Hematopoietic multipotent progenitor cell (in vitro differentiated cells): ENCODE results near the gene TSPAN17. TPM values are rescaled to one million over a fixed set of nuclear protein-coding genes. Genes with fewer than 3 reads are reported as not detected.
"Not testable (repeated sequence)": the region's sequence is repeated elsewhere in the genome, so short reads cannot be mapped to it uniquely, and the experiment has no call there.

Experiments
- DNase-seq, 3 donors: peaks; one replicate each; pipeline ENCODE4 v3.0.0-alpha.2; 2011 to 2015; ENCODE audit warnings: low read depth in 2 of 3, low spot score in 2 of 3
- total RNA-seq: library from RNA; depleted of rRNA; stranded (reverse); fragments of >200 nt; gene quantifications from one replicate; pipeline ENCODE4 v1.2.3, GENCODE V29; 2012

TSPAN17 gene, protein sequence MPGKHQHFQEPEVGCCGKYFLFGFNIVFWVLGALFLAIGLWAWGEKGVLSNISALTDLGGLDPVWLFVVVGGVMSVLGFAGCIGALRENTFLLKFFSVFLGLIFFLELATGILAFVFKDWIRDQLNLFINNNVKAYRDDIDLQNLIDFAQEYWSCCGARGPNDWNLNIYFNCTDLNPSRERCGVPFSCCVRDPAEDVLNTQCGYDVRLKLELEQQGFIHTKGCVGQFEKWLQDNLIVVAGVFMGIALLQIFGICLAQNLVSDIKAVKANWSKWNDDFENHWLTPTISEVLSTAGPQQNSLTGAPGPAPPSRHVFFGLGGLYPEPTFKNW
- 21.0 TPM for total RNA-seq

DNA sequence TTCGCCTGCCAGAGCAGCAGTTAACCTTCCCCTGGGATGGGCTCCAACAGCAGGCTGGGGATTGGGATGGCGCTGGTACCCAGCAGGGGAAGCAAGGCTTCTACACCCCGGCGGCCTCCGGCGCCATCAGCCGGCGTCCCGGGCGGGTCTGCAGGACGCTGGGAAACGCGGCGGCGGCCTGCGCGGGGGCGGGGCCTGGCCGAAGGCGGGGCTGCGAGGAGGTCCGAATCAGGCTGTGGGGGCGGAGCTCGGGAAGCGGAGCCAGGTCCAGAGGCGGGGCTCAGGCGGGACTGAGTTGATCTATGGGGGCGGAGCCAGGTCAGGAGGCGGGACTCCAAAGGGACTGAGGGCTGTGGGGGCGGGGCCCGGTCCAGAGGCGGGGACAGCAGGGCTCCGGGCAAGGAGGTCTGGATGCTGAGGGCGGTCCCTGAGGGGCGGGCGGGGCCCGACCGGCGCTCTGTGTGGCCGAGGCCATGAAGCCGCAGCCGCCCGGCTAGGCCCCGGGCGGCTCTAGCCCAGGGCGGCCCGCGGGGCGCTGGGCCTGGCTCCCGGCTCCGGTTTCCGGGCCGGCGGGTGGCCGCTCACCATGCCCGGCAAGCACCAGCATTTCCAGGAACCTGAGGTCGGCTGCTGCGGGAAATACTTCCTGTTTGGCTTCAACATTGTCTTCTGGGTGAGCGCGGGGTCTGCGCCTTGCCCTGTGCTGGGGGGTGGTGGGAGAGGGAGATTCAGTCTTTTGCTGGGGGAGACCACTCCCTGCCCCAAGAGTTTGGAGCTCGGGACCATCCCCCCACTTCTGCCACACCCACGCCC lies at the start of gene TSPAN17:
TSS of gene TSPAN17 (plus strand) at position 455 of the 813 bp plus-strand sequence. CDS start at position 587, 132 bp downstream.
- peak; percentile 89 to 98 (median 98) for DNase-seq

DNA sequence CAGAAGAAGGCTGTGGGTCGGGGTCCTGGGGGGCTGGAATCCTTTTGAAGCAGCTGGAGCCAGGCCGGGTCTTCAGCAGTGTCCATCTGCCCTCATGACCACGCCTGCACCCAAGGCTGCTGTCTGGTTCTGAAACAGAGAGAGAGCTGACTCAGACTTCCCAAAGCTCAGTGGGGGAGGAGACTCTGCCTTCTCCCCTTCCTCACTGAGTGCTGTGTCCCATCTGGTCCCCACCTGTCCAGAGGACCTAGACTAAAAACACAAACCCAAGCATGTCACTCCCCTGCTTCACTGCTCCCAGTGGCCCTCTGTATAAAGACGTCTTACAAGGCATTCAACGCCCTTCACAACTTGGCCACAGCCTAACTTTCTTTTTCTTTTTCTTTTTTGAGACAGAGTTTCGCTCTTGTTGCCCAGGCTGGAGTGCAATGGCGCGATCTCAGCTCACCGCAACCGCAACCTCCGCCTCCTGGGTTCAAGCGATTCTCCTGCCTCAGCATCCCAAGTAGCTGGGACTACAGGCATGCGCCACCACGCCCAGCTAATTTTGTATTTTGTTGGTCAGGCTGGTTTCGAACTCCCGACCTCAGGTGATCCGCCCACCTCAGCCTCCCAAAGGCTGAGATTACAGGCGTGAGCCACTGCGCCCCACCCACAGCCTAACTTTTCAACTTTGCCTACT lies 47.4 kb upstream of the TSPAN17 start:
- DNase-seq = not testable (repeated sequence)

DNA sequence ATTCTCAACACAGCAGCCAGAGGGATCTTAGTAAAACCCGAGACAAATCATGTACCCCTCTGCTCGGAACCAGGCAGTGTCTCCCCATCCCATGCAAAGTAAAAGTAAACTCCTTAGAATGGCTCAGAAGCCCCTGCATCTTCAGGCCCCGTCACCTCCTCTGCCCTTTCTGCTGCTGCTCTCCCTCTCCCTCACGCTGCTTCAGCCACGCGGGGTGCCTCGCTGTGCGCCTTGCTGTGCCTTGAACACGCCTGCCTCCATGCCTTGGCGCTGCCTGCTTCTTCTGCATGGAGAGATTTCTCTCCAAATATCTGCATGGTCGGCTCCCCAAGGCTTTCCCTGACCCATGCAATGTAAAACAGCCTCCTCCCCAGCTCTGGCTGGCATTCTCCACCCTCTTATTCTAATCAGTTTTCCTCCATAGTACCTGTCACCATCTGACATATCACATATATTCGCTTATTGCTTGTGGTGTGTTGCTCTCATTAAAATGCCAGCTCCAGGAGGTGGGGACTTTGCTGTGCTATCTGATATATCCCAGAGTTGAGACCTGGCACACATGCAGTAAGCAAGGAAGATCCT lies 45.3 kb upstream of the TSPAN17 start:
- no peak for DNase-seq

DNA sequence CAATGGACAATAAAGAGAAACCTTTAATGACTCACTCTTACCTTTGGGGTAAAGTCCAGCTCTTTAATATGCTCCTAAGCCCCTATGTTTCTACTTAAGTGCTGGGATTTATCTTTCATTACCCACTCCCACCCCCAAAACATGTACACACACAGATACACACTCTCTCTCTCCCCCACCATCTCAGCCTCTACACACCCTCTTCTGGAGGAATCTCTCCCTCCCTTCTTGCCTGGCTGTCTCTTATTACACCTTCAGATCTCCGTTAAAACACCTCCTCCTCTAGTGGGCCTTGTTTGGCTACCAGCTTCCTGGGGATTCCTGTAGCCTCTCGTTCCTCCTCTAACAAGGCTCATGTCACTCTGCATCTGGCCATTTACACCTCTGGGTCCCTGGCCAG lies 44.2 kb upstream of the TSPAN17 start:
- no peak for DNase-seq

DNA sequence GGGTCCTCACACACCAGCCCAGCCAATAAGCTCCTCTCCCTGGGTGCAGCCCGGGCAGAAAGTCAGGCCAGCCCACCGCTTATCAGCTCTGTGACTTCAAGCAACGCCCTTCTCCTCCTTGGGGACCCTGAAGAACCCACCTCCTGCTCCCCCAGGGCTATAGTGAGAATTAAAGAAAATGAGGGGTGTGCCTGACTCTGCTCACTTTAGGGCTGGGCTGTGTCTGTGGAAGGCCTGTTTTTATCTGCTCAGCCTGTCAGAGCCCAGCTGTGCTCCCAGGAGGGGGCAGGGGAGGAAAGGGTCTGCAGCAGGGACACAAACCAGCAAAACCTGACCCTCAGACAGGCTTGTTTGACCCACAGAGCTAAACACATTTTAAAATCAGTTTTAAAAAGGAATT lies 41.3 kb upstream of the TSPAN17 start:
- no peak for DNase-seq

DNA sequence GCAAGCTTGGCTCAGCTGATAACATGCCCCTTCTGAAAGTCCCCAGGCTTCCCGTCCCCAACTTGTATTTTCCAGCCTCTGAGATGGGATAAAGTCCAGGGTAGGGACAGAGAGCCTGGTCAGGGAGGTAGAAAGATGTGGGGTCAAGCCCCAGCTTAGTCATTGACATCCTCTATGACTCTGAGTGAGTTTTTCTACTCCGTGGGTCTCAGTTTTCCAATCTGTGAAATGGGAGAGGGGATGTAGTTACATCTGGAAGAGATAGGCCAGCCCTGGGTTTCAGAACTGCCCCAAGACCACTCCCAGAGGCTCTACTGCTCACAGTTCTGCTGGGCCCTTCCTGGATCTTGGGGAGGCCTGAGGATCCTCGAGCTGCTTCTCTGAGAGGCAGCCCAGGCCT lies 40.4 kb upstream of the TSPAN17 start:
- no peak for DNase-seq

DNA sequence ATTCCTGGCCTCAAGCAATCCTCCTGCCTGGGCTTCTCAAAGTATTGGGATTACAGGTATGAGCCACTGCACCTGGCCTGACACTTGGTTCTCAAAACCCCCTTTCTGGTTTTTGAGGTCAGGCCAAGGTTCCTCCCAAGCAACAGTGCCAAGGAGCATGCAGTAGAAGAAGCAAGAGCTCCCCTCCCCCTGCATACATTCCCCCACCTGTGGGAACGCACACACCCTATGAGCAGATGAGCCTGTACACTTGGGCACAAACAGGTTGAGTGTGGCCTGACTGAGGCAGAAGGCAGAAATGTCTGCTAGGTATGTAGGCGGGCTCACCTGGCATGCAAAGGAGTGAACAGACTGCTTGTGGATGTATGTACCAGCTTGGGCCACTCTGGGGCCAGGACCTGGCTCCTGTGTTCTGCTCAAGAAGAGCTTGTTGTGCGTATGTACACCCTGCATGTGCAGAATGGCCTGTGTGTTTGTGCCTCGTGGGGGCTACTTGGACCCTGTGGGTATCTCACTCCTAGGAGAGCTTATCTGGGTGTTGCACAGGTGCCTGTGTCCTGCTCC lies 39.1 kb upstream of the TSPAN17 start:
- DNase-seq = no peak

DNA sequence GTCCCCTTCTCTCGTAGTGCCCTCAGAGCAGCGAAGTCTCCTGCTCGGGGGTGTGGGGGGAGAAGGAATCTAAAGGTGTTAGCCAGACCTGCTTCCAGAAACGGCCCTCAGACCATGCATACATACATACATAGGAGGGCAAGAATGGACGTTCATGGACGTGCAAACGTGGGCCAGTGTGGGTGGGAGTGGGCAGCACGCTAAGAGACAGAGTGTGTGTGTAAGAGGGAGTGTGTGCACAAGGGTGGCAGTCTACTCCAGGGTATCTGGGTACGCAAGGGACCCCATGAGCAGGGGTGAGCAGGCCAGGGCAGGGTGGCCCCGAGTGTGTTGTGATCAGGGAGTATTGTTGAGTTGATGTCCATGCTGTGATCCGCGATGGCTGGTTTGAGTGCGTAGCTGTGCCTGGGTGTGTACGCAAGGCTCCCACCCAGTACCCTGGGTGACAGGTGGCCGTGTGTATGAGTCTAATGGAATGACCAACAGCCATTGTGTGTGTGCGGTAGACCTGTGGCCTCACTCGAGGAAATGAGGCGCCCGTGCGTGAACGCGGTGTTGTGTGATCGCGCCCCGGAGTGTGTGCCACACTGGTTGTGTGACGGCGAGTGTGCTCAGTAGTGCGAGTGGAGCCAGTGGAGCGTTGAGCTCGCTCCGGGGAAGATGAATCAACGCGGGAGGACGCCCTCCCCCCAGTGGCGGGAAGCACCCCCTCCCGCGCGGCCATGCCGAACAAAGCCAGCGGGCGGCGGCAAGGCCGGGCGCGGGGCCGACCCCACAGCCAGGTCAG lies 38.2 kb upstream of the TSPAN17 start:
- DNase-seq = no peak

DNA sequence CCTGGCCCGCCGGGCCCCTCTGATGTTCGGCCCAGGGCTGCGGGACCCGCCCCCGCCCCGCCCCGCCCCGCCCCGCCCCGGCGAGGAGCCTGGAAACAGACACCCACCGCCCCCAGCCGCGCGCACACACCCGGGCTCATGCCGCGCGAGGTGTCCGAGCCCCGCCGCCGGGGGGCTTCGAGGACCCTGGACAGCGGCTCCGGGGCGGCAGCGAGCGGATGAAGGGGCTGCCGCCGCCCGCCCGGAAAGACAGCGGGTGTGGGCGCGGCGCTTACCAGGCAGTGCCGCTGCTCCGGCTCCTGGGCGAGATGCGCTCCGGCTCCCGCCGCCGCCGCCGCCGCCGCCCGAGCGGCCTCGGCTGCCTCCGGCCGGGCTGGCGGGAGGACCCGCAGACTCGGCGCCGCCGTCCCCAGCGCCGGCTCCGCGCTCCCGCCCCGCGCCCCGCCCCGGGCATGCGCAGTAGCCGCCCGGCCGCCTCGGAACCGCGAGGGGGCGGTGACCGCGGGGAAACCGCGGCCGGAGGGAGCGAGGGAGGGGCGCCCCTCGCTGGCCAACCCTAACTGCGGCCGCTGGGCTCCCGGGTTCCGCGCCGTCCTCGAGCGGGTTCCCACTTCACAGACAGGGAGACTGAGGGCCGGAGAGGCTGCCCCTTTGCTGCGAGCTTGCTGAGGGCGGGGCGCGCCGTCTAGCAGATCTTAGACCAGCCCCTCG lies 37.4 kb upstream of the TSPAN17 start, which contains the start of gene GPRIN1:
TSS of gene GPRIN1 (minus strand) at position 433 of the 711 bp plus-strand sequence. CDS start 10,322 bp downstream, outside the sequence.
- peak in 2 of 3 donors; percentile 56 to 58 for DNase-seq

DNA sequence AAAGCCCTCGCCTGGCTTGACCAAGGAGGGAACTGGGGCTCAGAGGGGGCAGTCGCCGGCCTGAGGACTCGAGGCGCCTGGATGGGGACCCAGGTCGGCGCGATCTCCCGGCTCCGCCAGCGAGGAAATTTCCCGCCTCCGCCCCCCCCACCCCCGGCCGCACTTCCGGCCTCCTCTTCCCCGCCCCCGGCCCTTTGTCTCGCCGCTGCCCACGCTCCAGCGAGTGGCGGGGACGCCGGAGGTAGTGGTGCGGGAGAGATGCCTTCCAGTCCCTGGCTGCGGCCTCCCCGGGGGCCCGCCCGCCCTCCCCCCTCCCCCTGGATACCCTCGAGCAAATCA lies 36.9 kb upstream of the TSPAN17 start:
- no peak for DNase-seq

DNA sequence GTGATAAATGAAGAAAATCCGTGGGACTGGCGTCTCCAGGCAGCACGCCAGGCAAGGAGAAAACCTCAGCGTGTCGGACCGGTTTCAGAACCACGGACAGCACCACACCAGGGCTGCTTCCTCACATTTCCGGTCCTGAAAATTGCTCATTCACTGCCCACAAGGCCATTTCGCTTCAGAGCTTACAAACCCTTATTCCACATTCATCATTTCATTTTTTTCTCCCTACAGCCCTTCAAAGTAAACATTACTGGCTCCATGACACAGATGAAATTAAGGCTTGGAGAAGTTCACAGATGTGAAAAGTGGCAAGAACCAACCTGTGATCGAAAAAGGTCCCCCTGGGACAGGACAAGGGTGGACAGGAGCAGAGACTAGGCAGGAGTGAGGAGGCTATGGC lies 35.8 kb upstream of the TSPAN17 start:
- DNase-seq = peak in 2 of 3 donors; percentile 82 to 85

DNA sequence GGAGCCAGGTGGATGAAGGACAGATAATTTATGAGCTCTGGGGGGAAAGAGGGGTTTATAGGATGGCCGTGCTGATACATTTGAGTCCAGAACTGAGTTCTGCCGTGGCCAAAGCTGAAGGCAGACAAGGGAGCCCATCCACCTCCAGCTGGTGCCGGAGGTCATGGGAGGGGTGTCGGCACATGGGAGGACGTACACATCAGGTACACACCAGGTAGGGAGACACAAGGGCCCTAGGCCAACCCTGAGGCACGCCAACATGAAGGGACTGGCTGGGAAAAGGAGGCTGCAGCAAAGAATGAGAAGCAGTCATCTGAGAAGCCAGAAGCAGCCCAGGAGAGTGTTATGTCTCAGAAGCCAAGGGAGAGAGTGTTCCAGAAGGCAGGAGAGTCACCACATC lies 35.3 kb upstream of the TSPAN17 start:
- no peak for DNase-seq

DNA sequence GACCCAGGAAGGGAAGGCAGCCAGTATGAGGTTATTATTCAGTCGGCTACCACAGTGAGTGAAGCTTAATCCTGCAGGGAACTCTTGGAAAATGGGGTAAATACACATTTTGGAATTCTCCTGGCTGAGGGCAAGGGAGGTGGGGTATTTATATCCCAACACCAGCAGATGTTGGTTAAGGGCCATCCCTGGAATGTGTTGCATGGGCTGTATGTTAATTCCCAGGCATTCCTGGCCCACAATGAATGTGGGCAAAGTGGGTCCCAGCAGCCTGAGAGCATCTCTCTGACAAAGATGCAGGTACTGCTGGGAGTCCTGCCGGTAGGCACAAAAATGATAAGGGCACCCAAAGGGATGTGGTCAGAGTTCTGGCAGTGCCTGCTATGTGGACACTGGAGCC lies 34.4 kb upstream of the TSPAN17 start:
- no peak for DNase-seq

DNA sequence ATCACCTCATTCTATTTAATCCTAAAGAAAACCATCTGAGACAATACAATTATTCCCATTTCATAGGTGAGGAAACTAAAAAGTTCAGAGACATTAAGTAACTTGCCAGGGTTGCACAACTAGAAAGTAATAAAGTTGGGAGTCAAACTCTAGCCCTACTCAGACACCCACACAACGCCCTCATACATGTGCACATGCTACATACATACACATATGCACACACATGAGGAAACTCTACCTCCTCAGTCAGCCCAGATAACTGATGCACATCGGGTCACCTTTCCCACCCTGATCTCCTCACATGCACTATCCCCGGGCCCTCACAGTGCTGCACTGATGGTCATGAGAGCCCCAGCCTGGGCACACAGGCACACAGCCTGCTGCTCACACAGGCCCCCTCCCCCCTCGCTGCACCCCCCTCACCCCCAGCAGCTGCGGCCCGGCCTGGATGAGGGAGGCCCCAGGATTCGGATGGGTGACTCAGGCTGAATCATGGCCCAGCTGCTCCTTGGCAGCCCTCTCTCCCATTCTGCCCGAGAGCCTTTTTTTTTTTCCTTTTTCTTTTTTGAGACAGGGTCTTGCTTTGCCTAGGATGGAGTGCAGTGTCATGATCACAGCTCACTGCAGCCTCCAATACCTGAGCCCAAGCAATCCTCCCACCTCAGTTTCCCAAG lies 32.3 kb upstream of the TSPAN17 start:
- no peak for DNase-seq

DNA sequence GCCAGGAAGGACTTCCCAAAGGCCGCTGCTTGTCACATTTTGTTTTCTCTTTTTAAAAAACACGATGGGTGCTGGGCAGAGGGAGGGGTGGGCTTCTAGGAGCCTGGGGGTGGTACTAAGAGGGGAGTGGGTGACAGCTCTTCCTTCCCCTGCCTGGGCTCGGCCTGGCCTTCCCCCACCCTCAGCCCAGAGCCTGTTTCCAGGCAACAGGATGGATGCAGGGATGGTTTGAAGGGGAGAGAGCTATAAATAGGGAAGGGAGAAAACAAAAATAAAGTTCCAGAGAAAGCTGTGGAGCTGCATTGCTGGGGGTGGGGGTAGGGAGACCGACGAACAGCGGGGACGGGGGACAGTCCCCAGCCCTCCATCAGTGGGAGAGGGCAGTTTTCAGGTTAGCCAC lies 30.8 kb upstream of the TSPAN17 start:
- no peak for DNase-seq

DNA sequence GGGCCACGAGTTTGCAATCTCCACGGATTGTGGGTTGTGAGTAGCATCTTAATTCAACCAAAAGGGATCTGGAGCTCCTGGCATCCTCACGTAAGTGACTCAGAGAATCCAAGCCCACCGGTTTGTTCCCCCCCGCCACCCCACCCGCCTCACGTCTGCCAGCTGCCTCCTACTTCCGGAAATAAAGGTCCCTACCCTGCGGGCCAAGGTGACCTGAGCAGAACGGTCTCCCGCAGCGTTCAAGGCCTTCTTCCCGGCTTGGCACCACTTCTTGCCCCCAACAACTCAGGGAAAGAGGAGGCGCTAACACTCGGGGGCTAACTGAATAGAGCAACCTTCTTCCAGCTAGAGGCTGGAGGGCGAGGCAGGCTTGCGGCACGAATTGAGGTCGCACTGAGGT lies 28.5 kb upstream of the TSPAN17 start:
- DNase-seq = peak in 1 of 3 donors; percentile 12

DNA sequence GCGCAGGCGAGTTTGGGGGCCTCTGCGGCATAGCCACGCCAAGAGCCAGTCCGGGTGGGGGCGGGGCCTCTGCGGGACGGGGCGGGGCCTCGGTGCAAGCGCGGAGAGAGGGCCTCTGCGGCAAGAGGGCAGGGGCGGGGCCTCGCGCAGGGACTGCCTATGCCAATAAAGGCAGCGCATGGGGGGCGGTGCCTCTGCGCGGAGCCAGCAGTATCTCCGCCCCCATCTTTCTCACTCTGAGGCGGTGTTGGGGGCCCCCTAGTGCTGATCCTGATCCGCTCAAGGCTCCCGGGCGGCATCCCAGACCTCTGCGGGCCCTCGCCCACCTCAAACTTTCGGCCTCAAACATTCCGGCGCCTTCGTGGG lies 28.1 kb upstream of the TSPAN17 start:
- DNase-seq = peak in 2 of 3 donors; percentile 86 to 87

DNA sequence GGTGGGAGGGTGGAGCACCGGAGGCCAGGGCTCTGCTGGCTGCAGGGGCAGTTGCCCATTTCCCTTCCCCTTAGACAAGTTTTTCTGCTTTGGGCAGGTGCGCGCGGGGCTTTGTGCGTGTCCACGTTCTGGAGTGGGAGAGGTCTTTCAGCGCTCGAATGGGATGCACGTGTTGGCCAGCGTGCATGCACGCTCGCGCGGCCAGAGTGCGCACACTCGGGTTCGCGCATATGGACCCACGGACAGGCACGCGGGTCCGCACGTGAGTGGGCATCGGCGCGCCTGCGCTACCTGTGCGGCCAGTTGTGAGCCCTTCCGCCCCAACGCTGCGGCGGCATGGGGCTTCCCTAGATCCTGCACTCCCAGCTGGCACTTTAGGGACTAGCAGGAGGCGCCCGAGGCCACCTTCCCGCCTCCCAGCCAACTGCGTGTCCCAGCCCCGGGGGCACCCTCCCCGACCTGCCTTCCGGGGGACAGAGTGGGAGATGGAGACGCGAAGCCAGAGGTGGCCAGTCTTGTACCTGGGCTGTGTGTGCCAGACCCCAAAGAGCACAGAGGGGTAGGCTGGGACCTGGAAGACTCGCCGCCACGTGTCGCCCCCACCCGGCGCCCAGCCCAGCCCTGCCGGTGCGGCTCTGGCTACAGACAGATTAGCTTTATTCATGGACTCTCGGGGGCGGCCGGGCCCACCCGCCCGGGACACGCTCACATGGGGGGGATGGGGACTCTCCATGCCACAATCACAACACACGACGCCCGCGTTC lies 27.5 kb upstream of the TSPAN17 start:
- no peak for DNase-seq
